Umbilical cord (tissue), 2 donors: Measurements from ENCODE around the gene CDK6. TPM values are rescaled to one million over a fixed set of nuclear protein-coding genes. Genes with fewer than 3 reads are reported as not detected.

Experiments
- DNase-seq: peaks from one replicate; pipeline ENCODE4 v3.0.0-alpha.2; 2015; ENCODE audit warnings: low spot score
- total RNA-seq: library from RNA; depleted of rRNA; stranded (reverse); fragments of >200 nt; gene quantifications from one replicate; pipeline ENCODE4 v1.2.3, GENCODE V29; 2014; ENCODE audit warnings: low replicate concordance; ENCODE audit not compliant: insufficient read depth

The CDK6 gene
- total RNA-seq, 1 donor from 2014 or later, result 118 TPM

DNA sequence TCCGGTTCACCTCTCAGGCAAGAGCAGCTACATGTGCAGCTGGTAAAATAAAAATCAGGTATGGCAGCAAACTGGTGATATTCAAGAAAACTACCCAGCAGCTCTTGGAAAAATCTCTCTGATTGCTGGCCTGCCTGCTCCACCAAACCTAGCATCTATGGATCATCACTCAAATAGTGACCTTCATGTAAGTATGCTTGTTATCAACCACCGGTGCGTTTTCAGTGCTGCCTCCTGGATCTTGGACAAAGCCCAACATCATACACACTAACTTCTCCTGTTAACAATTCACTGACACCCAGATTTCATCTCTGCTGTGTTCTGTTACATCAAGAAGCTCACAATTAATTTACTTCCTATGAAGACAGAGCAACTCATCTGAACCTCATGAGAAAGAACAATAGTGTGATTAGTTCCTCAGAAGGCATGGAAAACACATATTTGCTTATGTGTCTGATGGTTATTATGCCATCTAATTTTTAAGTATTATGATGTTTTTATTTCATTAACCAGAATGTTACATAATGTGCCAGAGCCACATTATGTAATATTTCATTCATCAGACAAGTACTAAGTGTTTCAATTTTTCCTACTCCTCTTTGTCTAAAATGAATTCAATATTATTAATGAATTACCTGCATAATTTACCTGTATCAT is 8.8 kb downstream of the CDK6 start:
- DNase-seq, result no peak

- no peak for DNase-seq
Observed at GRCh38 chr7:92826258-92826938, 10.0 kb downstream of the CDK6 start.

- DNase-seq, result no peak
Observed at GRCh38 chr7:92824901-92825480, 11.4 kb downstream of the CDK6 start.

- no peak for DNase-seq
Observed at GRCh38 chr7:92824450-92824849, 11.9 kb downstream of the CDK6 start.

DNA sequence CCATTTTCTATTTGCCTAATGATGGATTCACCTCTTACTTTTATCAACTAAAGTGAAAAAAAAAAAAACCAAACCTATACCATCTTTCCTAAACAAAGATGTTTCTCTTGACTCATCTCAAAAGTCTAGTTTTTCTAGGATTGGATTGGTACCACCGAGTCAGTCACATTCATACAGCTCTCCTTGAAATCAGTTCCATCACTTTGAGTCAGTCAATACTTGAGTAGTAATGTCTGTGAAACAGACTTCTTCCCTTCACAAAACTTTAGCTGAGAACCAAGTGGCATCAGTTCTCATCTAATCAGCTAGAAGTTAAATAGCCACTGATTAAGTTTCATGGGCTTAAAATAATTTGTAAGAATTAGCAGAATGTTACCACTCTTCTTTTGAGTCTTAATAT is 13.3 kb downstream of the CDK6 start:
- no peak for DNase-seq

DNA sequence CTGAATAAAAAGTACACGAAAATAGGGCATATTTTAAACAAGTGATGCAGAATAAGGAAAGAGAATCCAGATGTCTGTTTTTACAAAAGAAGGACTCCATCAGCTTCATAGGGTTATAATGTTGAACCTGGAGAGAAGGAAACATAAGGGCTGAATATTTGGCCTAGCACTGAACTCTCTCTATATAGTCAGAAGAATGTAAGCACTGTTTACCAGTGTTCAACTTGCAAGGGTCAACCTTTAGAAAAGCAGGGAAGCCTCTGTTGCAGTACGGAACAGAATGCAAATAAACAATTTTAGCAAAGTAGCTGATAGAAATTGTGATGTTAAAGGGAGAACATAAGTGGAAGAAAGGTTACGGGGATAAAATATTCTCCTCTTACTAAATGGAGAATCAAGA is 16.2 kb downstream of the CDK6 start:
- no peak for DNase-seq

DNA sequence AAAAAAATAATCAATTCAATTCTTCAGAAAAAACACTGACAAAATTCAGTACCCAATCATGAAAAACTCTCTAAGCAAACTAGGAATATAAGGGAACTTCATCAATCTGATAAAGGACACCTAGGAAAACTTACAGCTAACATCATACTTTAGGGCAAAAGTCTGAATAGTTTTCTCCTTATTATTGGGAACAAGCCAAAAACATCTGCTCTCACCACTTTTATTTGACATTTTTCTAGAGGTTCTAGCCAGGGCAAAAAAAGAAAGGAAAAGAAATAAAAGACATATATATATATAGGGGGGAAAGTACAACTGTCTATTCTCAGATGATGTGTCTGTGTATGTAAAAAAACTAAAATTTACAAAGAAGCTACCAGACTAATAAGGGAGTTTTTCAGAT is 19.0 kb downstream of the CDK6 start:
- DNase-seq, result no peak

- DNase-seq, result no peak
Observed at GRCh38 chr7:92815412-92815811, 21.0 kb downstream of the CDK6 start.

DNA sequence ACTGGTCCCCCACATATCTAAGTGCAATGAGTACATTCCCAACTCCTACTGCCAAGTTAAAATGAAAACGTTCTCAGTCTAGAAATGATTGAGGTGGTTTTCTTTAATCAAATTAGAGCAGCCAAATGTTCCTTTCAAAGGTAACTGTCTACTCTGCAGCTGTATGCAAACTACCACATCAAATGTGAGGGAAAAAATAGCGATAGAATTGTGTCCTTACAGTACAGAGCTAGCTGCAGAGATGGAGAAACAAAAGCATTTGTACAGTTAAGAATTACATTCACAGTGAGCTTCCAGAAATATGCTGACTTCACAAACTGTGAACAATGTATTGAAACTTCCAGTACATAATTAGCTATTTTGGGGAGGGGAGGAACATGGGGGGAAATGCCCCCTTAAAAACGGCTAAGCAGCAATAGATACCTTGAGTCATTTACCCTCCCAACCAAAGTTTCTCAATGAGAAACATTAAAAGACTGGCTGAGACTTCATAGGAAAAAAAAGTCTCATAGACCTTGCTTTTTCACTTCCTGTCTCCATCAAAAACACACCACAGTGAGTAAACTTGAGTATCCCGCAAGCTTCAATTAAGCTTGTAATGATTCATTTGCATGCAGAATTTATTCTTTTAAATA is 22.9 kb downstream of the CDK6 start:
- no peak for DNase-seq

GRCh38 chr7:92811158-92811557 is 25.2 kb downstream of the CDK6 start:
- DNase-seq, result no peak

DNA sequence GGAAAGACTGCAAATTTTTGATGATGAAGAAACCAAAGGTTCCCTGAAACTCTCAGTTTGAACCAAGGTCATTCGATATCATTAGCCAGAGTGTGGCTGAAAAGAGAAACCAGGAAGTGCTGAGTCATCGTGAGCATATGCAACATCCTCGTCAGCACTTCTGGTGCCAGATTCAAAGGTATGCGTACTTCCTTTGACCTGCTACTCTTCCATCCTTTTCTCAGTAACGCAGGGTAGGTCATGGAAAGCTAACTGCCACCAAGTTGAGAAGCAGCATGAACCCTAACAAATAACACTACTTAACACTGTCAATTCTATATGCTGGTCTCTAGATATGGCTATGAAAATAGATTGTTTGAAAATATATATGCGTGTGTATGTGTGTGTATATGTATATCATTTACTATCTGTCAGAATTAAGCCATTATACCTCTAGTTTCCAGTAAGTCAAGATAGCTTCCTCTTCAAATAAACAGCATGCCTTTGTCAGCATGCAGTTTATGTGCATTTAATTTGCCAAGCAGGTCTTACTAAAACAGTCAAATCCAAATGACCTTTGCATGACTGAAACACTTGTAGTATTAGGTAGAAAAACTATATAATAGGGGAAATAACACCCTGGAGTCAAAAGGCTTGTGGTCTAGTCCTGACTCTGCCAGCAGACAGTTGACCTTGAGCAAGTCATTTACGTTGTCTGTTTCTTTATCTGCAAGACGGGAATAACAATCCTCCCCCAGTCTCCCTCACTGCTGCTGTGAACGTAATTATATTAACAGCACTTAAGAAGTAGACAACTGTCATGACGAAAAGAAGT is 26.4 kb downstream of the CDK6 start:
- peak; percentile 74 for DNase-seq

DNA sequence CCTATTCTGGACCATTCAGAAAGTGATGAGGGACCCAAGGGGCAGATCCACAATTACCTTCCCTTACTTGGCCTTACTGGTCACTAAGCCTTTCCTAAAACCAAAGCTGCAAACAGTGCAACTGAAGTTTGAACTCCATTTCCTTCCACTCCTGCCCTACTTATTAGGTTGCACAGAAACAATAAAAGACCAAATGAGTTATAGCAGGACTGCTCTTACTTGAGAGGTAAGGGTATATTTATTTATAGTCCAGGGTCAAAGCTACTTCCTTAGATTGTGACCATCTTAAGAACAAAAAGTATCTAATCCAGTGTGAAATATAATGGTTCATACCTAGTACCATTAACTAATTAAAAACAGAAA is 27.0 kb downstream of the CDK6 start:
- DNase-seq, result no peak

DNA sequence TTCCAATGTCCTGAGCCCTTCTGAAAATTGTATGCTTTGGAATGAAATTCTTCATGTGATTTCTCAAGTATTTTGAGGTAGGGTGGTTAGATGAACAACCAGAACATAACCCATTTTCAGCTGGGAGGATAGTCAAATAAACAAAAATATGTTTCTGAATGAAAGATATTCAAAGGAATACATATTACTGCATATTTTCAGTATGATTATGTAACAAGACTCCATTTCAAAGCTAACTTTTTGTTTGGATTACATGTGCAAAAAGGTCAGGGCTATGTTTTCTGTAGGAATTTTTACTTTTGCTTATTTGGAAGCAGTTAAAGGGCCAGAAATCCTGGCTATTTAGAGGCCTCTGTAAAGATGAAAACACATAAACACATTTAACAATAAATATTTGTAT is 27.7 kb downstream of the CDK6 start:
- no peak for DNase-seq

- DNase-seq, result no peak
Observed at GRCh38 chr7:92808006-92808405, 28.4 kb downstream of the CDK6 start.

GRCh38 chr7:92806496-92806895 is 29.9 kb downstream of the CDK6 start:
- no peak for DNase-seq

DNA sequence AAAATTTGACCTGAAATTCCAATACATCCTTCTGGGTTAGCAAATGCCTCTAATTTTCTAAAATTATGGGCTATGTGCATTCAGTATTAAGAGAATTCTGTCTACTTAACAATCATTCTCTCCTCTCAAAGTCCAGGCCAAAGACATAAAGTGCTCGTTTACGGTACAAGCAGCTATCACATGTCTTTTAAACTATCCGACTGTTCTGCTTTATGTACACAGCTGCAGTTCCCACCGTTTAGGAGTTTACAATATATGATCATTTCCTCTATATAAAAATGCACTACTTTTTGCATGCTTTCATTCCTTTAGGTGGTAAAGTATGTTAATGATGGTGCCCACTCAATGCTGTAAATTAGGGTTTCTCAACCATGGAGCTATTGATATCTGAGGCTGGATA is 34.0 kb downstream of the CDK6 start:
- no peak for DNase-seq

DNA sequence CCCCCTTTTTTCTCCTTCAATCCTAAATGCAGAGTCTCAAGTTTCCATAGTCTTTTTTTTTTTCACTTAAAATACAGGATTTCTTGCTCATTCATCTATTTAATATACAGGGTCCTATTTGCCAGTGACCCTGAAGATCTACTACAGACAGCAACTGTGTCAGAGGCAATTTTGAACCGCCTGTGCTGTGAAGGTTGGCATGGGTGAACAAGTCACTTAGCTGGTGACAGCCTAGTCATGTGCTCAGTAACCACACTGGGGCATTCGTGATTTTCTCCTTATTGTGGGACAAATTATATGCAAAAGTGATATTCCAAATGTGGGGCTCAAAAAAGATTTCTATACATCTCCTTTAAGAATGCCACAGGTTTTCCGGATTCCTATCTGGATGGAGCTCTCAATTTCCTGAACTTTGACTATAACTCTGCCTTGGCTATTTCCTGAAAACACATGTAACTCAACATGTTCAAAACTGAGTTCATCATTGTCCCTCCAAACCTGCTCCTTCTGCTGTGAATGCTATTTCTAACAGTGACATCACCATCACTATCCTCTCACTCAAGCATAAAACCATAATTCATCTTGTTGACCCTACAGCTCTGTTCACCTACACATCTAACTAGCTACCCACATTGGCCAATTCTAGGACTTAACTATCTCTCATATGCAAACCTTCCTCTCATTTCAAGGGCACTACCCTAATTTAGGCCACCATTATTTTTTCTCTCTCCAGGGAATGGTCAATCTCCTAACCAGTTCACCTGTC is 36.7 kb downstream of the CDK6 start:
- DNase-seq, result no peak

DNA sequence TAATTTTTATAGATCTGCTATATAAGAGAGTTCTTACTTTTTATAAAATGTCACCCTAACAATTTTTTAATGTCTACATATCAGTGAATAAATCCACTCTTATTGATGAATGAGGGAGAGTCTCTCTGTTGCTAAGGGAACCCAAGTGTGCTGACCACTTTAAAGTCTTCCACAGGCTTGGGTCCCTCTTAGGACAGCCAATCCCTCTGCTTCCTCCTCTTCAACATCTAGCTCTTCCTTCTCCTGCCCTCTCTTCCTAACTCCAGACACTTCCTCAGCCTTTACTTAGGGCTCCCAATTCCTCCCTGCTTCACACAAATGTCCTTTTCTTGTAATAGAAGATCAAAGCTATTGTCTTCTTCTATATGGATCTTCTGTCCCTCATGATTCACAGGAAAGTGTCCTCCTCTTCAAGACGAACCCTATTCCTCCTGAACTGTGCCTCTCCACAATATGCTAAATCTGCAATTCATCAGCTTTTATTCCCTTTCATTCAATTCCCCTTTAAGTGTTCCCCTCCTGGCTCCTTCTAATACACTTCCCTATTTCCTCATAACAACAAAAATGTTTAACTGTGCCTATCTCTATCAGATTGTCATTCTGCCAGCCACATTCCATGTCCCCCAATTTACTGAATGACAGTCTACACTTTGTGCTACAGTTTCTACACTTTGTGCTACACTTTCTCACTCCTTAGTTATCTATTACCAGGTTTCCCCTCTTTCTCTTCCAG is 37.7 kb downstream of the CDK6 start:
- no peak for DNase-seq

DNA sequence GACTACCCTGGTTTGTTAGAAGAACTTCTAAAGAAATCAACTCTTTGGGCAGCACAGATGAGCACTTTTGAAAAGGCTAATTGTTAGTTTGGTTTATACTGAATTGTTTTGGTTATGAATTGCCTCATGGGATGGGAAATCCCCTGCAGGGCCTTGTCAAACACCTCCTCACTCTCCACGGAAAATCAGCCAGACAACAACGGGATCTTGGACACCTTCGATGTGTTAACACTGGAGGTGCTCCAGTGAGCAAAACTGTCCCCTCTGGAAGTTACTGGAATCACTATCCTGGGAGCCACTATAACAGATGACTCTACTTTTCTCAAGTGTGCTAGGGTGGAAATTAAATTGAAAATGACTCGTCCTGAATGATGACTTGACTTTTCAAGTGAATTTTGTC is 38.7 kb downstream of the CDK6 start:
- no peak for DNase-seq

DNA sequence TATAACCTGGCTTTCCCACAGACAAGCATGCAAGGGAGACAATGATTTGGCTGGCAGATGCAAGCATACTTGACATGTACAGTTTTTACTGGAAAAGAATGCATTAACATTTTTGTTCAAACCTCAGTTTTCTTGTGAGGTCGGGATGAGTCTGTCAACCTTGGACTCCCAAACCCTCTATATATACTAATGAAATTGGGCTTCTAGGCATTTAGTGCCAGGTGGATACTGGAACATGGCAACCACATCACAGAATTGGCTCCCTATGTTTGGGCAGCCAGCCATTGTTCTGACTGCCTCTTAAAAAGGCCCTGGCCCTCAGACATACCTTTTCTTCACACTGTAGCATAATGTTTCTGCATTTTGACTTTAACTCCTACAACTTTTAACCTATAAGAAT is 39.1 kb downstream of the CDK6 start:
- no peak for DNase-seq

DNA sequence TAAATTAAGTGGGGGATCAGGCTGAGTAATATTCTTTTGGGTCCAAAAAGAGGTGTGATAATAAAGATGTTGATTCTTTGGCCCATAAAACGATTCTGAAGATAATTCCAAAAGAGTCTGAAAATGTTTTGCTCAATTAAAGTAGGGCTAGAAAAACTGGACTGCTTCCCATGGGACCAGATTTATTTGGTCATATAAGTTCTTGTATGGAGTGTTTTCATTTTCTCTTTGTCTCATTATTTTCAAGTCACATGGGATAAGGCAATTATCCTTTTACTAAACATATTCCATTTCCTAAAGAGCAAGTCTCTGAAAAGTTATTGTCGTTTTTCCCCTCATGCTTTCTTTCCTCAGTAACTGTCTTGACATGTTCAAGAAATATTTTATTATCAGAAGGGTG is 41.5 kb downstream of the CDK6 start:
- DNase-seq, result no peak
